ENCODE results near the gene MTX1.
"Not testable (repeated sequence)": the region's sequence is repeated elsewhere in the genome, so short reads cannot be mapped to it uniquely, and the experiment has no call there.

The MTX1 gene

GRCh38 chr1:155207806-155208540, 522 bp upstream of the MTX1 start, which contains the start of gene THBS3:
THBS3 (minus strand) TSS chr1:155207897; CDS start chr1:155207876, 21 bp downstream.
- peak; percentile 49 for DNase-seq (ENCODE audit: low spot score)

DNA sequence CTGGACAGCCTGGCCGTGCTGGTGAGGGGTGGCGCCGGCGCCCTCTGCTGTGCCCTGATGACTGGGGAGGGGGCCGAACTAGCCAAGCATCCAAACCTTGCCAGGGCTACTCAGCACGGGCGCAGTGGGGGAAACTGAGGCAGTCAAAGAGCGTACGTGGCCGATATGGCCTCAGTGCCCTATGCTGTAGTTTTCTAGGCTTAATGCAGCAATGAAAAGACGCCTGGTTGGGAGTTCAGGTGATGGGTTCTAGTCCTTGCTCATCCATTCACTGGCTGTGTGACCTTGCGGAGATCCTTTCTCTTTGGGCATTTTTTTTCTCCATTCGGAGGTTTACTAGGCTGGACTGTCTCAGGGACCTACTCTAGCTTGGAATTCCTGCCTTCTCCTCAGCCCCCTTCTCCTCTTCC, 822 bp downstream of the MTX1 start:
- peak; percentile 3 for DNase-seq (ENCODE audit: low spot score)

DNA sequence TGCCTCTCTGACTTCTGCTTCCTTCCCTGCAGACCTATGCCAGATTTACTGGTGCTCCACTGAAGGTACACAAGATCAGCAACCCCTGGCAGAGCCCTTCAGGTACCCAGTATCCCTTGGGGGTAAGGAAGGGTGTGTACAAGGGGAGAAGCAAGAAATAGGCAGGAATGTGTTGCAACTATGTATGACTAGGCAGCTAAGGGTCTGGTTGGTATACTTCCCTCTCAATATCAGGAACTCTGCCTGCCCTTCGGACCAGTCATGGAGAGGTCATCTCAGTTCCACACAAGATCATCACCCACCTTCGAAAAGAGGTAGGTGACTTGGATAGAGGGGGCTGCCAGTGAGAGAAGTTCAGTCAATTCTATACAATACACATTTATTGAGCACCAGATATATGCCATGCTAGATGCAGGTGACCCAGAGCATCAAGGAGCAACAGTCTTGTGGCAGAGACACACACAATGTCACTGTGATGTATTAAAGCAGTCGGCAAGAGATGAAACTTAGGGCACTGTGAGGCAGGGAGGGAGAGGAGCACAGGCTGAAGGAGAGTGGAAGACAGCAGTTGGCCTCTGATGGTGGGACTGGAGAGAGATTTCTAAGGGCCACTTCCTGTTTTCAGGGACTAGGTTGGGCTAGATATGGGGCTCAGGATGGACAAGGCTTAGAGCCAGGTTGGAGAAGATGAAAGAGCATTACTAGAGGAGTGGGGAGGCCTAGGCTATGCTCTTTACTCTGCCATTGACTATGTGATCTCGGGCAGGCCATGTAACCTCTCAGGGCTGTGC, 2.0 kb downstream of the MTX1 start:
- no peak for DNase-seq (ENCODE audit: low spot score)

DNA sequence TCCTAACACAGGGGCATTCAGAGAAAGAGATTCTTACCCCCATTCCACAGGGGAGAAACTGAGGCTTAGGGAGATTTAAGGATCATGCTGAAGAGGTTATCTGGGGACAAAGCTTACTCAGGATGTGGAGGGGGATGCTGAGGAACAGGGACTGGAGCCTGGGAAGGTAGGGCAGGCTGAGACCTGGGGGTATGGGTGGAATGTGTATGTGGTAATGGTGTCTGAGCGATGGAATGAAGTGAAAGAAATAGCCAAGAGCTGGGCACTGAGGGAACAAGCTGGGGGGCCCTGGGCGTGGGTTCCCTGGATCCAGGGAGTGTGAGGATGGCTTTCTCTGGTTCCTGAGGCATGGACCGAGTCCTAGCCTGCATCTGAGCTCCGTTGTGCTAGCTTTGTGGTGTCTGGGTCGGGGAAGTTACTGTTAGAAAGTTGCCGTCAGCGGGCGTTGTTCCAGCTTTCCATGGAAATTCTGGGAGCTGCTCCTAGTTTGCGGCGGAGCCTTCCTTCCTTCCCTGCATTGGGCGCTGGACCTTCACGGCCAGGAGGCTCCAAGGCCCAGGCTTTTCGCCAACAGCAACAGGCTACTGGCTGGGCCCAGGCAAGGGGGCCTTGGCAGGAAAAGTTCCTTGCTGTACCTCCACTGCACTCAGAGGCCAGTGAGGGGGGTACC, 3.0 kb downstream of the MTX1 start:
- not testable (repeated sequence) for DNase-seq (ENCODE audit: low spot score)

DNA sequence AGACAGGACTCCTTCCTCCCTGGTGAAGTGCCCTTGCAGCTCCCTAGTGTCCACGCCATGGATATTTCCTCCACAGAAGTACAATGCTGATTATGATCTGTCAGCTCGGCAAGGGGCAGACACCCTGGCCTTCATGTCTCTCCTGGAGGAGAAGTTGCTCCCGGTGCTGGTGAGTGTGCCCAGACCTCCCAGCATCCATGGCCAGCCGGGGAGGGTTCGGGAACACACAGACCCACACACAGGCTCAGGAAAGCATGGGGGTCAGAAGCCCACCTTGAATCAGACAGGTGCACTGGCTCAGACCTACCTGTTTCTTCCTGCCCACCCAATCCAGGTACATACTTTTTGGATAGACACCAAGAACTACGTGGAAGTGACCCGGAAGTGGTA, 3.6 kb downstream of the MTX1 start:
- DNase-seq (ENCODE audit: low spot score), result not testable (repeated sequence)

DNA sequence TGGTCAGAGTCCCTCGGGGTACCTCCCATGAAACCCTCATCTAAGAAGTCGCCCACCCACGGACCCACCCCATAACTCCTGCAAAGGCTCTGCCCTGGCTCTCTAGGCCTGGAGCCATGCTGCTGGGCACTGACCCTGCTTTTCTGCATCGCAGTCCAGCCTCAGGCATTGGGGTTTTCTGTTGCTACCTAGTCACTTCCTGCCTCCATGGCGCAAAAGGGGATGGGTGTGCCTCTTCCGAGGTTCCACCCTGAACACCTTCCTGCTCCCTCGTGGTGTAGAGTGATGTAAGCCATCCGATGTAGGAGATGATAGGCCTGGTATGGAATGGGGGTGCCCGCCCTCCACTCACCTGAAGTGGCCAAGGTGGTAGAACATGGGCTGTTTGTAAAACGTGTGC, 6.2 kb downstream of the MTX1 start:
- not testable (repeated sequence) for DNase-seq (ENCODE audit: low spot score)

- peak; percentile 52 for DNase-seq (ENCODE audit: low spot score)
These were observed 10.5 kb downstream of the MTX1 start for GRCh38 chr1:155218854-155219591.

DNA sequence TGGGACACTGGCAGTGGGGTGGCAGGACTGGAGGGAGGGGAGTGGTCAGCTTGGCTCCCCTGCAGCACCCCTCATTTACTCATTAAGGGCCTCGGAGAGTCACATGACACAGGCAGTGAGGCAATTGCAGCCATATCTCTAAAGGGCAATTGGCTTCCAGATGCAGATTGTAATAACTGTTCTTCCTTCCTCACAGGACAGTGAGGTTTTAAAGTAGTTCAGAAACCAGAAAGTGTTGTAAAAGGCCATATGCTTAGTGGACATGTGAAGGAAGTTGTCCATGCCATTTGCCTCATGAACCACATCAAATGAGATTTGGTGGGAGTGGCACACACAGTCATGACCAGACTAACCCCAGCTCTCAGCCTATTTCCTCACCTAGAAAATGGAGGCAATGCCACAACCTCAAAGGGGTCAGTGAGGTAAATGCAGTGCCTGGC, 11.1 kb downstream of the MTX1 start:
- DNase-seq (ENCODE audit: low spot score), result no peak

DNA sequence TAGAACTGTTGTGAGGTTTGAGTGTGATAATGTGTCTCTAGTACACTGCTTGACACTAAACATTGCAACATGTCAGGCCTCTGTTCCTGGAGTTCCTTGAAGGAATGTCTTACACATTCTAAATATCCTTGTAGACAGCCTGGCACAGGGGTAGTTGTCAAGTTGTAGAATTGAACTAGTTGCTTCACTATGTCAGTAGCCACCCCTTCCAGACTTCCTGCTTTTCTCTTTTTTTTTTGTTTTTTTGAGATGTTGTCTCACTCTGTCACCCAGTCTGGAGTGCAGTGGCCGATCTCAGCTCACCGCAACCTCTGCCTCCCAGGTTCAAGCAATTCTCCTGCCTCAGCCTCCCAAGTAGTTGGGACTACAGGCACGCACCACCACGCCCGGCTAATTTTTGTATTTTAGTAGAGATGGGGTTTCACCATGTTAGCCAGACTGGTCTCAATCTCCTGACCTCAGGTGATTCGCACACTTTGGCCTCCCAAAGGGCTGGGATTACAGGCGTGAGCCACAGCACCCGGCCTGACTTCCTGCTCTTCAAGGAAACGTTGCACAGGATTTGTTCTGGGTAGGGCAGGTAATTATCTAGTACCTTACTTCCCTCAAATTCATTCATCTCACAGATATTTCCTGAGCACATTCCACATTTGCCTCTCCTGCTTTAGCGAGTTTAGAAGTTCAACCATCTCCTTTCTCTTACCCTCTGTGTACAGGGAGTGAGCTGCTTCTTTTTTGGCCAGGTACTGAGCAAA, 11.9 kb downstream of the MTX1 start:
- not testable (repeated sequence) for DNase-seq (ENCODE audit: low spot score)

DNA sequence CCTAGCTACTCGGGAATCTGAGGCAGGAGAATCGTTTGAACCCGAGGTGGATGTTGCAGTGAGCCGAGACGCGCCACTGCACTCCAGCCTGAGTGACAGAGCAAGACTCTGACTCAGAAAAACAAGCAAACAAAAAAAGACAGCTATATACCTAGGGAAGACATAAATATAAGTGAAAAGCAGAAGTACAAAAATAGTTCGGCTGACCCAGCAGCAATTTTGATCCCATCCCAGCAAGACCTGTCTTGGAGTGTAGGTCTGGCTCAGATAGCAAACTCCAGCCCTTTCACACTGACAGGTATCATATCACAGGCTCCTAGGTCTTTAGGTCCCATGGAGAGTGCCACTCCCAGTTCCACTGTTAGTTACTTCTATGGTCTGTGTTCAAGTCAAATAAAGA, 14.6 kb downstream of the MTX1 start:
- no peak for DNase-seq (ENCODE audit: low spot score)

- DNase-seq (ENCODE audit: low spot score), result not testable (repeated sequence)
These were observed 16.9 kb downstream of the MTX1 start for GRCh38 chr1:155225404-155225759.

GRCh38 chr1:155226188-155226909, 17.9 kb downstream of the MTX1 start:
- peak; percentile 60 for DNase-seq (ENCODE audit: low spot score)

DNA sequence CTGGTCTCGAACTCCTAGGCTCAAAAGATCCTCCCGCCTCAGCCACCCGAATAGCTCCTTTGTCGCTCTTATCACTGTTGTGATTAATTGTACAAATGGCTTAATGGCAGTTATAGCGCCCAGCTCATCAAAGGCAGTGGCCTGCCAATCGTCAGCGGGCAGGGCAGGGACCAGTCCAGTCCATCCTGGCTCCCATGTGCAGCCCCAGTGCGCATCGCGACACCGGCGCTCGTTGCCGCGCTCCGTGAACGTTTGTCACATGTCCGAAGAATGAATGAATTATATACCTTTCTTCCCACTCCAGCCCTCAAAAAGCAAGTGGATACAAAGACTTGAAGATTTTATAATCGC, 18.4 kb downstream of the MTX1 start:
- peak; percentile 52 for DNase-seq (ENCODE audit: low spot score)

DNA sequence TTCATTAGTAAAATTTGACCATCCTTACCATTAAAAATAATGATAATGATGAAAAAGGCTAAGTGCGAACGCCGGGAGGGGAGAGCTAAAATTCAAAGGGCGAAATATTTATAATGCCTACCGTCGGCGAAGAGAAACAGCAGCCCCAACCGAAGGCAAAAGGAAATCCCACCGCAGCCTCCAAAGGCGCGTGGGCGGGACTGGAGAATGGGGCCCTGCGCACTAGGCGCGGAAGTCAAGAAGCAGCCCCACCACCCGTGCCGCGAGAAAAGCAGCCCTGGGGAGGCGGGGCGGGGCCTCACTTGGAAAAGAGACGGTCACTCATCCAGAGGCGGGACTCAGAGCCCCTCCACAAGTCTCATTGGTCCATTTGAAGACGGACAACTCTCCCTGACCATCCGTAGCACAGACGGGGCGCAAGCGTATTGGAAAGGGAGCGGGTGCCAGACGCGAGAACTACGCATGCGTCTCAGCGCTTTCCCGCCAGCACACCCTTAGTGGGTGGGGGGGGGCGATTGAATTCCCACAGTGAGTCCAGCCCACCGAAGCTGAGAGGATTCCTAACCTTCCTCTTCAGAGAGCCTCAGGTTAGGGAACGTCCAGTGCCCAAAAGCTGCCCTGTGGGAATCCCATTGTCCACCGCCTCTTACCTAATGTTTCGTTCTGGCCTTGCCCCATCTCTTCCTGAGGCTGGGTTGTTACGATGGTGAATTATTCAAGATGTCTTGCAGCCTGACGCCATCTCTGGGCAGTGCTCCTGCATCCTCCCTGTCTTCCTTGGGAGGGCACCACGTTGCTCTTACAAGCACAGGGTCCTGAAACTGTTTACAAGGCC, 19.0 kb downstream of the MTX1 start:
- DNase-seq (ENCODE audit: low spot score), result peak; percentile 99

DNA sequence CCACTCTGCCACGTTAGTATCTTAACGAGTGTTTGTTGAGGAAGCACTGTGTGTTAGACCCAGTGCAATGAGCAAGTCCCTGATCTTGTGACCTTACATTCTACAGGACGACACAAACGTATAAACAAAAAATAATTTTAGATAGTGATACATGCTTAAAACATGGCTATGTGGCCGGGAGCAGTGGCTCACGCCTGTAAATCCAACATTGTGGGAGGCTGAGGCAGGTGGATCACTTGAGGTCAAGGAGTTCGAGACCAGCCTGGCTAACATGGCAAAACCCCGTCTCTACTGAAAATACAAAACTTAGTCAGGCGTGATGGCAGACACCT, 19.6 kb downstream of the MTX1 start:
- no peak for DNase-seq (ENCODE audit: low spot score)

DNA sequence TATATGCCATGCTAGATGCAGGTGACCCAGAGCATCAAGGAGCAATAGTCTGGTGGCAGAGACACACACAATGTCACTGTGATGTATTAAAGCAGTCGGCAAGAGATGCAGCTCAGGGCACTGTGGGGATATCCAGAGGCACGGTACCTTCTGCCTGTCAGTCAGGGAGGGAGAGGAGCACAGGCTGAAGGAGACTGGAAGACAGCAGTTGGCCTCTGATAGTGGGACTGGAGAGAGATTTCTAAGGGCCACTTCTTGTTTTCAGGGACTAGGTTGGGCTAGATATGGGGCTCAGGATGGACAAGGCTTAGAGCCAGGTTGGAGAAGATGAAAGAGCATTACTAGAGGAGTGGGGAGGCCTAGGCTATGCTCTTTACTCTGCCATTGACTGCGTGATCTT, 22.8 kb downstream of the MTX1 start:
- DNase-seq (ENCODE audit: low spot score), result not testable (repeated sequence)

DNA sequence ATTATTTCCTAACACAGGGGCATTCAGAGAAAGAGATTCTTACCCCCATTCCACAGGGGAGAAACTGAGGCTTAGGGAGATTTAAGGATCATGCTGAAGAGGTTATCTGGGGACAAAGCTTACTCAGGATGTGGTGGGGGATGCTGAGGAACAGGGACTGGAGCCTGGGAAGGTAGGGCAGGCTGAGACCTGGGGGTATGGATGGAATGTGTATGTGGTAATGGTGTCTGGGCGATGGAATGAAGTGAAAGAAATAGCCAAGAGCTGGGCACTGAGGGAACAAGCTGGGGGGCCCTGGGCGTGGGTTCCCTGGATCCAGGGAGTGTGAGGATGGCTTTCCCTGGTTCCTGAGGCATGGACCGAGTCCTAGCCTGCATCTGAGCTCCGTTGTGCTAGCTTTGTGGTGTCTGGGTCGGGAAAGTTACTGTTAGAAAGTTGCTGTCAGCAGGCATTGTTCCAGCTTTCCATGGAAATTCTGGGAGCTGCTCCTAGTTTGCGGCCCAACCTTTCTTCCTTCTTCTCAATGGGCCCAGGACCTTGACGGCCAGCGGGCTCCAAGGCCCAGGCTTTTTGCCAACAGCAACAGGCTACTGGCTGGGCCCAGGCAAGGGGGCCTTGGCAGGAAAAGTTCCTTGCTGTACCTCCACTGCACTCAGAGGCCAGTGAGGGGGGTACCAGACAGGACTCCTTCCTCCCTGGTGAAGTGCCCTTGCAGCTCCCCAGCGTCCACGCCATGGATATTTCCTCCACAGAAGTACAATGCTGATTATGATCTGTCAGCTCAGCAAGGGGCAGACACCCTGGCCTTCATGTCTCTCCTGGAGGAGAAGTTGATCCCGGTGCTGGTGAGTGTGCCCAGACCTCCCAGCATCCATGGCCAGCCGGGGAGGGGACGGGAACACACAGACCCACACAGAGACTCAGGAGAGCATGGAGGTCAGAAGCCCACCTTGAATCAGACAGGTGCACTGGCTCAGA, 23.8 kb downstream of the MTX1 start:
- DNase-seq (ENCODE audit: low spot score), result peak; percentile 30

DNA sequence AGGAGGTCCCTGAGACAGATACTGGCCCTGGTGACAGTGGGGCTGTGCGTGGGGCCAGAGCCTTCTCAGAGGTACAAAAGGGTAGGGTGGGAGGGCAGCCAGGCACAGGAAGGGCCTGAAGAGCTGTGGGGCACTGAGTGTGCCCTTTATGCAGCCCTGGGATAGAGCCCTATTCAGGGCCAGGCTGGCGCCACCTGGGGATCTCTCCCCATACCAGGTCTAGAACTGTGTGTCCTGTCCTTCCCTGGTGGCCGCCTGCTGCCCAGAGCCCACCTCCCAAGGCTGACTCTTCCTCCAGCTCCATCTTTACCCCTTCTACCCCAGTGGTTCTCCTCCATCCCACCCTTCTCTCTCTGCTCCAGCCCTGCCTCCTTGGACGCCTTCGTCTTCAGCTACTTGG, 25.0 kb downstream of the MTX1 start:
- not testable (repeated sequence) for DNase-seq (ENCODE audit: low spot score)

DNA sequence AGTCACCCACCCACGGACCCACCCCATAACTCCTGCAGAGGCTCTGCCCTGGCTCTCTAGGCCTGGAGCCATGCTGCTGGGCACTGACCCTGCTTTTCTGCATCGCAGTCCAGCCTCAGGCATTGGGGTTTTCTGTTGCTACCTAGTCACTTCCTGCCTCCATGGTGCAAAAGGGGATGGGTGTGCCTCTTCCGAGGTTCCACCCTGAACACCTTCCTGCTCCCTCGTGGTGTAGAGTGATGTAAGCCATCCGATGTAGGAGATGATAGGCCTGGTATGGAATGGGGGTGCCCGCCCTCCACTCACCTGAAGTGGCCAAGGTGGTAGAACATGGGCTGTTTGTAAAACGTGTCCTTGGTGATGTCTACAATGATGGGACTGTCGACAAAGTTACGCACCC, 26.9 kb downstream of the MTX1 start:
- DNase-seq (ENCODE audit: low spot score), result not testable (repeated sequence)

Measured in AG20443 (cell line).